ENCODE measurements around the gene TMTC3. TPM values are rescaled to one million over a fixed set of nuclear protein-coding genes. Genes with fewer than 3 reads are reported as not detected.

TMTC3 gene
- polyA plus RNA-seq, 3 donors: 21.5 to 25.3 (median 23.3) TPM

- no peak for DNase-seq (ENCODE audit: extremely low read depth in 1 of 11, low read depth in 9 of 11, low spot score in 4 of 11)
These were observed 3.7 kb downstream of the TMTC3 start for GRCh38 chr12:88145567-88146505.

GRCh38 chr12:88150063-88150462 lies 8.0 kb downstream of the TMTC3 start:
- DNase-seq (ENCODE audit: extremely low read depth in 1 of 11, low read depth in 9 of 11, low spot score in 4 of 11): no peak

- peak in 4 of 11 donors; percentile 2 to 12 (median 4) for DNase-seq (ENCODE audit: extremely low read depth in 1 of 11, low read depth in 9 of 11, low spot score in 4 of 11)
These were observed 11.9 kb downstream of the TMTC3 start for GRCh38 chr12:88153959-88154358.

- DNase-seq (ENCODE audit: extremely low read depth in 1 of 11, low read depth in 9 of 11, low spot score in 4 of 11): no peak
These were observed 14.1 kb downstream of the TMTC3 start for GRCh38 chr12:88156075-88156654.

GRCh38 chr12:88163371-88163770 lies 21.3 kb downstream of the TMTC3 start:
- DNase-seq (ENCODE audit: extremely low read depth in 1 of 11, low read depth in 9 of 11, low spot score in 4 of 11): no peak

- DNase-seq (ENCODE audit: extremely low read depth in 1 of 11, low read depth in 9 of 11, low spot score in 4 of 11): no peak
These were observed 24.1 kb downstream of the TMTC3 start for GRCh38 chr12:88166179-88166578.

GRCh38 chr12:88167384-88167783 lies 25.3 kb downstream of the TMTC3 start:
- no peak for DNase-seq (ENCODE audit: extremely low read depth in 1 of 11, low read depth in 9 of 11, low spot score in 4 of 11)

- no peak for DNase-seq (ENCODE audit: extremely low read depth in 1 of 11, low read depth in 9 of 11, low spot score in 4 of 11)
These were observed 30.8 kb downstream of the TMTC3 start for GRCh38 chr12:88172844-88173407.

GRCh38 chr12:88175544-88175943 lies 33.4 kb downstream of the TMTC3 start:
- no peak for DNase-seq (ENCODE audit: extremely low read depth in 1 of 11, low read depth in 9 of 11, low spot score in 4 of 11)

- no peak for DNase-seq (ENCODE audit: extremely low read depth in 1 of 11, low read depth in 9 of 11, low spot score in 4 of 11)
These were observed 37.4 kb downstream of the TMTC3 start for GRCh38 chr12:88179436-88180014.

- no peak for DNase-seq (ENCODE audit: extremely low read depth in 1 of 11, low read depth in 9 of 11, low spot score in 4 of 11)
These were observed 39.8 kb downstream of the TMTC3 start for GRCh38 chr12:88181881-88182280.

- no peak for DNase-seq (ENCODE audit: extremely low read depth in 1 of 11, low read depth in 9 of 11, low spot score in 4 of 11)
These were observed 40.3 kb downstream of the TMTC3 start for GRCh38 chr12:88182416-88182815.

- DNase-seq (ENCODE audit: extremely low read depth in 1 of 11, low read depth in 9 of 11, low spot score in 4 of 11): no peak
These were observed 42.1 kb downstream of the TMTC3 start for GRCh38 chr12:88184196-88184595.

GRCh38 chr12:88185279-88185678 lies 43.2 kb downstream of the TMTC3 start:
- no peak for DNase-seq (ENCODE audit: extremely low read depth in 1 of 11, low read depth in 9 of 11, low spot score in 4 of 11)

- DNase-seq (ENCODE audit: extremely low read depth in 1 of 11, low read depth in 9 of 11, low spot score in 4 of 11): no peak
These were observed 43.9 kb downstream of the TMTC3 start for GRCh38 chr12:88185988-88186387.

- DNase-seq (ENCODE audit: extremely low read depth in 1 of 11, low read depth in 9 of 11, low spot score in 4 of 11): no peak
These were observed 45.5 kb downstream of the TMTC3 start for GRCh38 chr12:88187571-88187970.

- no peak for DNase-seq (ENCODE audit: extremely low read depth in 1 of 11, low read depth in 9 of 11, low spot score in 4 of 11)
These were observed 46.1 kb downstream of the TMTC3 start for GRCh38 chr12:88188180-88188579.

- DNase-seq (ENCODE audit: extremely low read depth in 1 of 11, low read depth in 9 of 11, low spot score in 4 of 11): no peak
These were observed 50.3 kb downstream of the TMTC3 start for GRCh38 chr12:88192426-88192825.

- no peak for DNase-seq (ENCODE audit: extremely low read depth in 1 of 11, low read depth in 9 of 11, low spot score in 4 of 11)
These were observed 52.8 kb downstream of the TMTC3 start for GRCh38 chr12:88194868-88195267.

GRCh38 chr12:88200029-88200428 lies 57.9 kb downstream of the TMTC3 start:
- no peak for DNase-seq (ENCODE audit: extremely low read depth in 1 of 11, low read depth in 9 of 11, low spot score in 4 of 11)
